ENCODE results near the gene CDH1.

Gene CDH1

GRCh38 chr16:68732042-68732680 lies 4.9 kb upstream of the CDH1 start:
- DNase-seq = no peak

GRCh38 chr16:68732741-68733399 lies 4.2 kb upstream of the CDH1 start:
- DNase-seq = no peak

GRCh38 chr16:68733570-68733969 lies 3.5 kb upstream of the CDH1 start:
- no peak for DNase-seq

- no peak for DNase-seq
Measured at GRCh38 chr16:68734782-68735181, 2.3 kb upstream of the CDH1 start.

- no peak for DNase-seq
Measured at GRCh38 chr16:68736561-68736960, 531 bp upstream of the CDH1 start.

- no peak for DNase-seq
Measured at GRCh38 chr16:68737730-68738629, 888 bp downstream of the CDH1 start.

- no peak for DNase-seq
Measured at GRCh38 chr16:68739964-68740627, 3.0 kb downstream of the CDH1 start.

GRCh38 chr16:68740628-68741346 lies 3.7 kb downstream of the CDH1 start:
- DNase-seq = no peak

- no peak for DNase-seq
Measured at GRCh38 chr16:68743664-68744063, 6.6 kb downstream of the CDH1 start.

- DNase-seq = no peak
Measured at GRCh38 chr16:68744744-68745280, 7.7 kb downstream of the CDH1 start.

GRCh38 chr16:68746951-68747350 lies 9.9 kb downstream of the CDH1 start:
- DNase-seq = no peak

GRCh38 chr16:68749432-68749831 lies 12.3 kb downstream of the CDH1 start:
- DNase-seq = no peak

GRCh38 chr16:68750193-68750695 lies 13.2 kb downstream of the CDH1 start:
- DNase-seq = no peak

- no peak for DNase-seq
Measured at GRCh38 chr16:68751160-68751559, 14.1 kb downstream of the CDH1 start.

GRCh38 chr16:68752602-68753001 lies 15.5 kb downstream of the CDH1 start:
- DNase-seq = peak; percentile 84

- DNase-seq = no peak
Measured at GRCh38 chr16:68754084-68754792, 17.1 kb downstream of the CDH1 start.

GRCh38 chr16:68756239-68756915 lies 19.3 kb downstream of the CDH1 start:
- DNase-seq = peak; percentile 93

GRCh38 chr16:68757625-68757935 lies 20.5 kb downstream of the CDH1 start:
- DNase-seq = no peak

- DNase-seq = no peak
Measured at GRCh38 chr16:68759062-68759461, 22.0 kb downstream of the CDH1 start.

GRCh38 chr16:68760671-68761275 lies 23.7 kb downstream of the CDH1 start:
- peak; percentile 79 for DNase-seq

Measured in activated CD4-positive, alpha-beta T cell treated with anti-CD3 and anti-CD28 coated beads, Interleukin-2, amount 50 U/mL, for 16 hours (primary cell).